ENCODE measurements around the gene TM9SF3. TPM values are rescaled to one million over a fixed set of nuclear protein-coding genes. Genes with fewer than 3 reads are reported as not detected.

The TM9SF3 gene
- total and polyA plus RNA-seq, 2 experiments from 2014 or later: 37.3 to 72.5 TPM

DNA sequence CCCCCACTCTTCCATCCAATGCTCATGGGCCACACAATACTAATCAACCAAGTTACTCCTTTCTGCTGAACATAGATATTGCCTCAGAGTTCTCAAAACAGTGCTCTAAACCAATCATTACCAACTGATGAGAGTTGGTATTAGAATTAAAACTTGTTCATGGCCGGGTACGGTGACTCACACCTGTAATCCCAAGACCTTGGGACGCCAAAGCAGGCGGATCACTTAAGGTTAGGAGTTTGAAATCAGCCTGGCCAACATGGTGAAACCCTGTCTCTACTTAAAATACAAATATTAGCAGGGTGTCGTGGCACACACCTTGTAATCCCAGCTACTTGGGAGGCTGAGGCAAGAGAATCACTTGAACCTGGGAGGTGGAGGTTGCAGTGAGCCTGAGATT lies 8.2 kb downstream of the TM9SF3 start (continued):
- TF ChIP-seq ZNF114 (CRISPR knock-in tag; IDR thresholded peaks at IDR 0.05) (no peak), POLR2AphosphoS5 (IDR thresholded peaks at IDR 0.05; ENCODE audit: low read depth) (no peak)

- peaks cover 100% of the 10 kb centered on the region for H3K79me2 ChIP-seq (replicated peaks; ENCODE audit: insufficient read depth)
- H4K20me1 ChIP-seq (replicated peaks; ENCODE audit: insufficient read depth): peaks cover 65% of the 10 kb centered on the region
Observed at GRCh38 chr10:96578022-96578421, 8.8 kb downstream of the TM9SF3 start.

More at GRCh38 chr10:96578022-96578421, 8.8 kb downstream of the TM9SF3 start:
- no peak for TF ChIP-seq CREB1 (CRISPR knock-in tag; IDR thresholded peaks at IDR 0.05; ENCODE audit: low read depth)
- TF ChIP-seq EZH2 (IDR thresholded peaks at IDR 0.05; ENCODE audit: low read depth, unreplicated experiment): no peak
- no peak for TF ChIP-seq POLR2AphosphoS5 (IDR thresholded peaks at IDR 0.05; ENCODE audit: low read depth)
- TF ChIP-seq JUNB (IDR thresholded peaks at IDR 0.05; ENCODE audit: unreplicated experiment): no peak
- TF ChIP-seq STAT1 (IDR thresholded peaks at IDR 0.05; ENCODE audit: unreplicated experiment): no peak
- no peak for TF ChIP-seq EZH2phosphoT487 (IDR thresholded peaks at IDR 0.05; ENCODE audit: unreplicated experiment)
- TF ChIP-seq CTCF (conservative IDR thresholded peaks at IDR 0.05; ENCODE audit: low read depth in 2 of 2): no peak
- no peak for TF ChIP-seq ZNF114 (CRISPR knock-in tag; IDR thresholded peaks at IDR 0.05)
- TF ChIP-seq ZNF331 (CRISPR knock-in tag; IDR thresholded peaks at IDR 0.05; ENCODE audit: low read depth): no peak
- no peak for TF ChIP-seq NANOG (IDR thresholded peaks at IDR 0.05; ENCODE audit: borderline replicate concordance)
- TF ChIP-seq, protein P1, sequence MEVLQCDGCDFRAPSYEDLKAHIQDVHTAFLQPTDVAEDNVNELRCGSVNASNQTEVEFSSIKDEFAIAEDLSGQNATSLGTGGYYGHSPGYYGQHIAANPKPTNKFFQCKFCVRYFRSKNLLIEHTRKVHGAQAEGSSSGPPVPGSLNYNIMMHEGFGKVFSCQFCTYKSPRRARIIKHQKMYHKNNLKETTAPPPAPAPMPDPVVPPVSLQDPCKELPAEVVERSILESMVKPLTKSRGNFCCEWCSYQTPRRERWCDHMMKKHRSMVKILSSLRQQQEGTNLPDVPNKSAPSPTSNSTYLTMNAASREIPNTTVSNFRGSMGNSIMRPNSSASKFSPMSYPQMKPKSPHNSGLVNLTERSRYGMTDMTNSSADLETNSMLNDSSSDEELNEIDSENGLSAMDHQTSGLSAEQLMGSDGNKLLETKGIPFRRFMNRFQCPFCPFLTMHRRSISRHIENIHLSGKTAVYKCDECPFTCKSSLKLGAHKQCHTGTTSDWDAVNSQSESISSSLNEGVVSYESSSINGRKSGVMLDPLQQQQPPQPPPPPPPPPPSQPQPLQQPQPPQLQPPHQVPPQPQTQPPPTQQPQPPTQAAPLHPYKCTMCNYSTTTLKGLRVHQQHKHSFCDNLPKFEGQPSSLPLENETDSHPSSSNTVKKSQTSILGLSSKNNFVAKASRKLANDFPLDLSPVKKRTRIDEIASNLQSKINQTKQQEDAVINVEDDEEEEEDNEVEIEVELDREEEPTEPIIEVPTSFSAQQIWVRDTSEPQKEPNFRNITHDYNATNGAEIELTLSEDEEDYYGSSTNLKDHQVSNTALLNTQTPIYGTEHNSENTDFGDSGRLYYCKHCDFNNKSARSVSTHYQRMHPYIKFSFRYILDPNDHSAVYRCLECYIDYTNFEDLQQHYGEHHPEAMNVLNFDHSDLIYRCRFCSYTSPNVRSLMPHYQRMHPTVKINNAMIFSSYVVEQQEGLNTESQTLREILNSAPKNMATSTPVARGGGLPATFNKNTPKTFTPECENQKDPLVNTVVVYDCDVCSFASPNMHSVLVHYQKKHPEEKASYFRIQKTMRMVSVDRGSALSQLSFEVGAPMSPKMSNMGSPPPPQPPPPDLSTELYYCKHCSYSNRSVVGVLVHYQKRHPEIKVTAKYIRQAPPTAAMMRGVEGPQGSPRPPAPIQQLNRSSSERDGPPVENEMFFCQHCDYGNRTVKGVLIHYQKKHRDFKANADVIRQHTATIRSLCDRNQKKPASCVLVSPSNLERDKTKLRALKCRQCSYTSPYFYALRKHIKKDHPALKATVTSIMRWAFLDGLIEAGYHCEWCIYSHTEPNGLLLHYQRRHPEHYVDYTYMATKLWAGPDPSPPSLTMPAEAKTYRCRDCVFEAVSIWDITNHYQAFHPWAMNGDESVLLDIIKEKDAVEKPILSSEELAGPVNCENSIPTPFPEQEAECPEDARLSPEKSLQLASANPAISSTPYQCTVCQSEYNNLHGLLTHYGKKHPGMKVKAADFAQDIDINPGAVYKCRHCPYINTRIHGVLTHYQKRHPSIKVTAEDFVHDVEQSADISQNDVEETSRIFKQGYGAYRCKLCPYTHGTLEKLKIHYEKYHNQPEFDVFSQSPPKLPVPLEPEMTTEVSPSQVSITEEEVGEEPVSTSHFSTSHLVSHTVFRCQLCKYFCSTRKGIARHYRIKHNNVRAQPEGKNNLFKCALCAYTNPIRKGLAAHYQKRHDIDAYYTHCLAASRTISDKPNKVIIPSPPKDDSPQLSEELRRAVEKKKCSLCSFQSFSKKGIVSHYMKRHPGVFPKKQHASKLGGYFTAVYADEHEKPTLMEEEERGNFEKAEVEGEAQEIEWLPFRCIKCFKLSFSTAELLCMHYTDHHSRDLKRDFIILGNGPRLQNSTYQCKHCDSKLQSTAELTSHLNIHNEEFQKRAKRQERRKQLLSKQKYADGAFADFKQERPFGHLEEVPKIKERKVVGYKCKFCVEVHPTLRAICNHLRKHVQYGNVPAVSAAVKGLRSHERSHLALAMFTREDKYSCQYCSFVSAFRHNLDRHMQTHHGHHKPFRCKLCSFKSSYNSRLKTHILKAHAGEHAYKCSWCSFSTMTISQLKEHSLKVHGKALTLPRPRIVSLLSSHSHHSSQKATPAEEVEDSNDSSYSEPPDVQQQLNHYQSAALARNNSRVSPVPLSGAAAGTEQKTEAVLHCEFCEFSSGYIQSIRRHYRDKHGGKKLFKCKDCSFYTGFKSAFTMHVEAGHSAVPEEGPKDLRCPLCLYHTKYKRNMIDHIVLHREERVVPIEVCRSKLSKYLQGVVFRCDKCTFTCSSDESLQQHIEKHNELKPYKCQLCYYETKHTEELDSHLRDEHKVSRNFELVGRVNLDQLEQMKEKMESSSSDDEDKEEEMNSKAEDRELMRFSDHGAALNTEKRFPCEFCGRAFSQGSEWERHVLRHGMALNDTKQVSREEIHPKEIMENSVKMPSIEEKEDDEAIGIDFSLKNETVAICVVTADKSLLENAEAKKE (CRISPR knock-in tag; IDR thresholded peaks at IDR 0.05): no peak
- TF ChIP-seq ETS1 (IDR thresholded peaks at IDR 0.05): no peak
- no peak for TF ChIP-seq REST (IDR thresholded peaks at IDR 0.05; ENCODE audit: unreplicated experiment)
- Mint-ChIP-seq H3K9me3 (no peaks in the 10 kb centered on the region), H3K4me3 (no peak overlapping the region), H3K36me3 (ENCODE audit: low read depth) (peaks cover 10% of the 10 kb centered on the region; the same call in 2 of the 3 replicates), H3K27me3 (ENCODE audit: insufficient read depth, low read depth, poor library complexity) (no peaks in the 10 kb centered on the region), H3K4me1 (peaks cover 27% of the 10 kb centered on the region), H3K27ac (no peak overlapping the region)
- Histone ChIP-seq H2AFZ (no peak overlapping the region), H3K4me1 (ENCODE audit: insufficient read depth) (peaks cover 19% of the 10 kb centered on the region), H3K4me2 (no peak overlapping the region), H3K36me3 (ENCODE audit: insufficient read depth) (no peaks in the 10 kb centered on the region), H3K9me2 (ENCODE audit: insufficient read depth) (no peaks in the 10 kb centered on the region), H3F3A (replicated peaks; ENCODE audit: low read depth) (no peaks in the 10 kb centered on the region), H3K27ac (ENCODE audit: low read depth) (no peak overlapping the region), H3K27me3 (ENCODE audit: insufficient read depth) (no peaks in the 10 kb centered on the region), H3K4me3 (no peak overlapping the region)
- ATAC-seq: no peak
- DNase-seq (ENCODE audit: low spot score): no peak

All from GM23338 (cell line).